D721Med (cell line): Measurements from ENCODE around the gene SCGB1C2.

Source experiments
- DNase-seq: peaks from one replicate; pipeline ENCODE4 v3.0.0; 2011; ENCODE audit warnings: low spot score; ENCODE audit not compliant: insufficient read length
- FAIRE-seq: peaks from 2 replicates; lab custom pipeline; 2011; peaks lifted over from hg19 to GRCh38; lab: Jason Lieb, UNC
- CTCF ChIP-seq: IDR thresholded peaks from 2 replicates; pipeline ENCODE4 v1.5.1; 2012; ENCODE audit warnings: mild to moderate bottlenecking, control low read depth; ENCODE audit not compliant: insufficient read depth; ENCODE audit errors: missing control alignments

SCGB1C2 gene

GRCh38 chr17:147796-148740 is 10.7 kb downstream of the SCGB1C2 start:
- FAIRE-seq (no peak), DNase-seq (no peak)
- no peak for TF ChIP-seq CTCF

GRCh38 chr17:148757-149156 is 11.4 kb downstream of the SCGB1C2 start:
- no peak for DNase-seq
- no peak for TF ChIP-seq CTCF
- no peak for FAIRE-seq

GRCh38 chr17:149231-149630 is 11.9 kb downstream of the SCGB1C2 start:
- no peak for TF ChIP-seq CTCF
- no peak for FAIRE-seq
- no peak for DNase-seq

- FAIRE-seq (no peak), DNase-seq (no peak)
- TF ChIP-seq CTCF: no peak
These were observed 12.7 kb downstream of the SCGB1C2 start for GRCh38 chr17:149897-150584.

GRCh38 chr17:151004-151403 is 13.6 kb downstream of the SCGB1C2 start:
- FAIRE-seq (no peak), DNase-seq (no peak)
- TF ChIP-seq CTCF: no peak

GRCh38 chr17:151886-152859 is 14.8 kb downstream of the SCGB1C2 start:
- no peak for TF ChIP-seq CTCF
- FAIRE-seq (no peak), DNase-seq (no peak)
